ENCODE results near the gene IL27RA. TPM values are rescaled to one million over a fixed set of nuclear protein-coding genes. Genes with fewer than 3 reads are reported as not detected.

Gene IL27RA
- total RNA-seq, 1 donor from 2014 or later: 4.3 TPM

- DNase-seq: peak; percentile 43
Measured at GRCh38 chr19:14089412-14089661, 57.8 kb downstream of the IL27RA start.

- peak; percentile 61 for DNase-seq
Measured at GRCh38 chr19:14089662-14090508, 58.3 kb downstream of the IL27RA start.

- peak; percentile 97 for DNase-seq
Measured at GRCh38 chr19:14090509-14091080, 59.0 kb downstream of the IL27RA start, which contains the start of gene SAMD1. Gene SAMD1, minus strand, starts transcription at chr19:14090751.

DNA sequence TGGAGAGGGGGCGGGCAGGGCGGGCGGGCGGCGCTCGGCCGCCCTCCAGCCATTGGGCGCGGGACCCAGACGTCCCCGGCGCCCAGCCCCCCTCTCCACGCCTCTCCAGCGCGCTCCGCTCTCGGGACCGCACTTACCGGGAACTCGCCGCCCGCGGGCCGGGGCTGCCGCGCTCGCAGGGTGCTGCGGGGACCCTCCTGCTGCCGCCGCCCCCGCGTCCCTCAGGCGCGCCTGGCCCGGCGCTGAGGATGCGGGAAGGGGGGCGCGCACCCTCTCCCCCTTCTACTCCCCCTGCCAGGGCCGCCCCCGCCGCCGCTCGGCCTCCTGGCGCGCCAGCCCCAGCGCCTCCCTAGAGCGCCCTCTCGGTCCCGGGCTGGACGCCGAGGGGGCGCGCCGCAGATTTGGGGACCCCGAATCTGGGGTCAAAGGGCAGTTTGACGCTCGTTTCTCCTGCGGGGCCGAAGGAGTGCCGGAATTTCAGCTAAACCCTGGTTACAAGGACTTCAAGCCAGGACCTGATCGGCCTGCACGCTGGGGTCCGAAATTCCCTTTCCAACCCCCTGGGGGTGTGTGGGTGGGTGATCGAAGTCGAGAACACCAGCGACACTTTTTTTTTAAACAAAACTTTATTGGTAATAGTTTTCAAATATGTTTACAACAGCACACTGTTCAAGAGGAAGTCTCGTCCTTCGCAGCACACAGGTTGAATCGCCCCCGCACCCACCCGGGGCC lies 59.7 kb downstream of the IL27RA start:
- peak; percentile 77 for DNase-seq

DNA sequence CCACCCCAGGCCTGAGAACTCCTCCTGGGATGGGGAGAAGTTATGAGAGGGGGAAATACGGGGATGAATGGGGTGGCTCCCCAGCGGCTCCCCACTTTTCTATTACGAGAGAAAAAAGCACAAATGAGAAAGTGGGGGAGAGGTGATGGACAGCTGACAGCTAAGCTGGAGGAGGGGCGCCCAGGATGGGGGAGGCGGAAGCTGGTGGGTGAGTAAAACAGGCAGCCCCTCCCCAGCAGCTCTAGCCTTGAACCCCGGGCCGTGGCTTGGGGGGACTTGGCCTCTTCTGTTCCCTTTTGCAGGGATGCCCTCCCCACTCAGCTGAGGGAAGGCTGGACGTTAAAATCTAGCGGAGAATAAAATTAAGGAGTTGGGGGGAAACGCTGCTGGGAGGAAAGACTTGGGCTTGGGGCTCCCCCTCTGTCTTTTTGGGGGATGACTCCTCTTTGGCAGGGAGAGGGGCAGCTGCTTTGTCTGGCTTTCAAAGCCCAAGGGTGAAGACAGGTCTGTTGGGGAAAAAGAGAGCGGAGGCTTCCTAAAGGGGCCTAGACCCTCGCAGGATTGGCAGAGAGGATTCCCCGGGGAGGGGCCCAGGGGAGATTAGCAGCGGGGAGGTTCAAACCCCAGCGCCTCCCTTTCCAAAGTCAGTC lies 60.4 kb downstream of the IL27RA start:
- peak; percentile 44 for DNase-seq

GRCh38 chr19:14093117-14093823 lies 61.7 kb downstream of the IL27RA start:
- no peak for DNase-seq

DNA sequence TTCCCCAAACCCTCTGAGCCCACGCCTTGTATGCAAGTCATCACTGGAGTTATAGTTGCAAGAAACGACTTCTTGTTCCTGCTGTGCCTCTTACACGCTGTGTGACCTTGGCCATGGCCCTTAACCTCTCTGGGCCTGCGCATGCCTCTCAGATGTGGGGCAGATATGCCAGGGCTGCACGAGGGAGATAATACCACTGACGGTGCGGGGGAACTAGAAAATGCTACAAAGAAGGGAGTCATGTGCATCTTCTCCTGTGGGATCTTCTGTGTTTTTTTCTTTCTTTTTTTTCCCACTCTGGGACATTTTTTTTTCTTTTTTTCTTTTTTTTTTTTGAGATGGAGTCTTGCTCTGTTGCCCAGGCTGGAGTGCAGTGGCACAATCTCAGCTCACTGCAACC lies 63.3 kb downstream of the IL27RA start:
- no peak for DNase-seq

DNA sequence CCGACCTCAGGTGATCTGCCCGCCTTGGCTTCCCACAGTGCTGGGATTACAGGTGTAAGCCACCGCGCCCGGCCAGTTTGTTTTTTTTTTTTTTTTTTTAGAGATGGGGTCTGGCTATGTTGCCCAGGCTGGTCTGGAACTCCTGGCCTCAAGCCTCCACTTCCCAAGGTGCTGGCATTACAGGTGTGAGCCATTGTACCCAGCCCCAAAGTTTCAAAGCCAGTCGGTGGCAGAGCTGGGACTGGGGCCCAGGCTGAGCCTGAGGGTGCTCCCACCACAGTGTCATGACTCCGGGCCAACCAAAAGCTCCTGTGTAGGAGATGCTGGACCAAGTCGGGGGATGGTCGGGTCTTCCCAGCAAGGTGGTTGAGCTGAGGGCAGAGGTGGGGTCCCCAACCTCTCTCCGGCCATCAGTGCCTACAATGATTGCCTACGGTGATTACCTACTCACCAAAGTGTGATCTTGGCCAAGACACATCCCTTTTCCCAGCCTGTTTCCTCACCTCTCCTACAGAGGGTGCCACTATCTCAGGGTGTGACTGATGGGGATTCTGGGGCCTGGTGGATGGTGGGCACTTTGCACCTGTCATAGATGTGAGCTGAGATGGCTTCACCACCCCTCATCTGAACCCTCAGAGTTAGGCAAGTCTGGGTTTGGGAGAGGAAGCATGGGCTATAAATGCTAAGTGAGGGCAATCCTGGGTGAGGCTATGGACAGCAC lies 64.9 kb downstream of the IL27RA start:
- DNase-seq: no peak

DNA sequence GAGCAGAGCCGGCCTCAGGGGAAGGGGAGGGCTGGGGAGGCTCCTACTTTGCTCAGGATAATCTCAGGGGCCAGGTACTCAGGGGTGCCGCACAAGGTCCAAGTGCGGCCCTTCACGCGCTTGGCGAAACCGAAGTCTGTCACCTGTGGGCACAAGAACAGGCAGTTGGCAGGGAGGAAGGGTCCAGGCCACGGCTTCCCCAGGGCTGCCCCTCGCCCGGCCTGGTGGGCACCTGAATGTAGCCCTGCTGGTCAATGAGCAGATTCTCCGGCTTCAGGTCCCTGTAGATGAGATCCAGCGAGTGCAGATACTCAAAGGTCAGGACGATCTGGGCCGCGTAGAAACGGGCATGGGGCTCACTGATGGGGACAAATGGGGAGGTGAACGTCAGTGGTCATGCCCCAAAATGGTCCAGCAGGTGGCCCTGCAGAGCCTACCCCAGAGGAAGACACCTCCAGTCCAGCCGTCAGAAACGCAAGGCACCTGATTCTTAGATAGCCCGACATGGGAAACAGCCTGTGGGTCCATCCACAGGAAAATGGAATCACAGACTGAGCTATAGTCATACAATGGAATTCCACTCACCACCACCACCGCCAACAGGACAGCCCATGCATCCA lies 66.1 kb downstream of the IL27RA start:
- no peak for DNase-seq

DNA sequence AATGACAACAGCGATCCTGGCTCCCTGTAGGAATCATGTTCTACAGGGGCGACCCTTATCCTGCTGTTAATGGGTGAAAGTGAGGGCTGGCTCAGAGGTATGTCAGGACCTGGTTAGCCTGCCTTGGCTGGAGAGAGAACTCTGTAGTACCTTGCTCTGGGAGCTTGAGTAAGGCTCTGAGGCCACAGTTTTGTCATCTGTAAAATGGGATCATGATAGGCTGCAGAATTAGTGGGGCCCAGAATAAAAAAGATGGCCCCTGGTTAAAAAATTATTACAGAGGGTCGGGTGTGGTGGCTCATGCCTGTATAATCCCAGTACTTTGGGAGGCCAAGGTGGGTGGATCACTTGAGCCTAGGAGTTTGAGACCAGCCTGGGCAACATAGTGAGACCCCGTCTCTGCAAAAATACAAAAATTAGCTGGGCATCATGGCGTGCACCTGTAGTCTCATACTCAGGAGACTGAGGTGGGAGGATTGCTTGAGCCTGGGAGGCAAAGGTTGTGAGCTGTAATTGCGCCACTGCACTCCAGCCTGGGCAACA lies 69.5 kb downstream of the IL27RA start:
- DNase-seq: no peak

- no peak for DNase-seq
Measured at GRCh38 chr19:14102102-14102696, 70.6 kb downstream of the IL27RA start.

GRCh38 chr19:14102756-14103155 lies 71.2 kb downstream of the IL27RA start:
- DNase-seq: no peak

Other genes starting within 250 kb of the IL27RA start
- gene ZSWIM4, start 236.3 kb upstream of the IL27RA start, total RNA-seq: 10.6 TPM
- not detected for gene NANOS3, start 154.6 kb upstream of the IL27RA start, total RNA-seq
- 3.1 TPM for gene BRME1, start 125.6 kb upstream of the IL27RA start, total RNA-seq
- gene CC2D1A, start 125.6 kb upstream of the IL27RA start, total RNA-seq: 11.9 TPM
- 1.5 TPM for gene PODNL1, start 93.3 kb upstream of the IL27RA start, total RNA-seq
- gene DCAF15, start 79.3 kb upstream of the IL27RA start, total RNA-seq: 12.3 TPM
- 4.3 TPM for gene RFX1, start 25.4 kb upstream of the IL27RA start, total RNA-seq
- not detected for gene RLN3, start 3.6 kb upstream of the IL27RA start, total RNA-seq
- gene PALM3, start 30.3 kb downstream of the IL27RA start, total RNA-seq: 0.21 TPM
- gene MISP3, start 41.0 kb downstream of the IL27RA start, total RNA-seq: 1.5 TPM
- gene C19orf67, start 54.0 kb downstream of the IL27RA start, total RNA-seq: not detected
- 24.7 TPM for gene SAMD1, start 59.0 kb downstream of the IL27RA start, total RNA-seq
- 209 TPM for gene PRKACA, start 86.0 kb downstream of the IL27RA start, total RNA-seq
- 6.7 TPM for gene ASF1B, start 104.8 kb downstream of the IL27RA start, total RNA-seq
- 18.2 TPM for gene ADGRL1, start 174.4 kb downstream of the IL27RA start, total RNA-seq